Spleen (tissue), 11 donors: ENCODE results near the gene PRKAG1. TPM values are rescaled to one million over a fixed set of nuclear protein-coding genes. Genes with fewer than 3 reads are reported as not detected.

Source experiments
- DNase-seq: peaks from one replicate; pipeline ENCODE4 v3.0.0-alpha.2; 2020
- H3K27ac ChIP-seq, 8 donors: fragments of 200-600 bp; sonication (generic) in 7 of 8; 1 replicate in 4 of 8; 2 replicates in 4 of 8; pipeline versions ENCODE4 v1.5.0 to v1.8.0; 2016 to 2021; ENCODE audit warnings: inconsistent platforms in 4 of 8, mild to moderate bottlenecking in 4 of 8, moderate library complexity in 1 of 8
- H3K27me3 ChIP-seq, 7 donors: fragments of 200-600 bp; sonication (generic) in 6 of 7; replicated peaks in 1 of 7; 1 replicate in 4 of 7; 2 replicates in 3 of 7; pipeline versions ENCODE4 v1.5.0 to v1.8.0; 2016 to 2021; ENCODE audit warnings: inconsistent platforms in 3 of 7, mild to moderate bottlenecking in 1 of 7
- H3K36me3 ChIP-seq, 6 donors: fragments of 200-600 bp; sonication (generic) in 5 of 6; 1 replicate in 4 of 6; 2 replicates in 2 of 6; pipeline versions ENCODE4 v1.5.0 to v1.8.0; 2016 to 2021; ENCODE audit warnings: inconsistent platforms in 2 of 6
- H3K4me1 ChIP-seq, 6 donors: fragments of 200-600 bp; sonication (generic) in 5 of 6; 1 replicate in 3 of 6; 2 replicates in 3 of 6; pipeline versions ENCODE4 v1.5.0 to v1.8.0; 2016 to 2021; ENCODE audit warnings: inconsistent platforms in 3 of 6
- H3K4me3 ChIP-seq, 8 donors: fragments of 200-600 bp; sonication (generic) in 7 of 8; 1 replicate in 4 of 8; 2 replicates in 4 of 8; pipeline versions ENCODE4 v1.5.0 to v1.8.0; 2016 to 2021; ENCODE audit warnings: inconsistent platforms in 4 of 8, mild to moderate bottlenecking in 4 of 8, moderate library complexity in 2 of 8
- H3K9me3 ChIP-seq, 8 donors: fragments of 200-600 bp; sonication (generic) in 7 of 8; 1 replicate in 4 of 8; 2 replicates in 4 of 8; pipeline versions ENCODE4 v1.5.0 to v1.8.0; 2016 to 2021; ENCODE audit warnings: inconsistent platforms in 4 of 8
- CTCF ChIP-seq, 11 experiments: fragments of 200-600 bp in 7 of 11; fragments of 450-650 bp in 4 of 11; sonication (generic) in 4 of 11; IDR thresholded peaks in 8 of 11; conservative IDR thresholded peaks in 3 of 11; 1 replicate in 7 of 11; 2 replicates in 4 of 11; pipeline versions ENCODE4 v1.4.0 to v1.8.0; 2016 to 2021; ENCODE audit warnings: antibody characterized with exemption in 11 of 11, inconsistent platforms in 4 of 11, mild to moderate bottlenecking in 1 of 11
- POLR2A ChIP-seq, 3 donors: fragments of 450-650 bp; IDR thresholded peaks; one replicate each; pipeline ENCODE4 v1.5.1; 2017; ENCODE audit warnings: antibody characterized with exemption in 3 of 3, mild to moderate bottlenecking in 1 of 3
- POLR2AphosphoS5 ChIP-seq, 3 donors: sonication (generic); formaldehyde crosslinking; IDR thresholded peaks; one replicate each; pipeline ENCODE4 v1.5.1; 2017; ENCODE audit warnings: antibody characterized with exemption in 3 of 3
- WGBS, 5 donors: extraction: QIAGEN DNeasy Blood & Tissue Kit in 3 of 5; methylation state at CpG; one replicate each; pipeline versions ENCODE4 v1.1.5 to v1.1.7; 2013 to 2018; 5-methylcytosine and 5-hydroxymethylcytosine counted together
- intact Hi-C: fragments of 100-400 bp; cut with DNase I; formaldehyde crosslinking; loops from one replicate; pipeline ENCODE4 v1.15.0; 2023; ENCODE audit warnings: low total_unique reads
- polyA plus RNA-seq, 3 donors: library from polyadenylated mRNA; stranded (reverse); fragments of 200-250 nt; gene quantifications; one replicate each; pipeline ENCODE4 v1.2.1, GENCODE V29; 2013
- total RNA-seq, 7 donors: library from RNA; depleted of rRNA in 3 of 7; stranded (reverse); fragments of >200 nt in 3 of 7; fragmentation: NEBNext Ultra II Directional in 4 of 7; extraction: Animal tissue kit (Norgen Biotek cat#: 25700) in 4 of 7; gene quantifications; one replicate each; pipeline versions ENCODE4 v1.1.0 to v1.2.1, GENCODE V29; 2016 to 2021
- donor health status: healthy with polysubstance abuse.
- donor health status: DM: no; HTN: no; CAD: no; lungs with moderate emphysema.
- donor health status: DM: no; HTN: no; CAD: no.
- donor health status: Bipolar disorder and iron deficiency.
- donor health status: healthy.
- donor health status: DM: no; HTN: no; CAD: no.
- donor health status: DM: yes; HTN: yes; CAD: no.

PRKAG1 gene
- total and polyA plus RNA-seq, 10 donors = 34.1 to 47.2 (median 43.1) TPM

GRCh38 chr12:48980953-48981756 is 37.4 kb downstream of the PRKAG1 start:
- H3K4me3 ChIP-seq = peak overlapping the region in 7 of 8 donors; percentile 12 to 74 (median 45)
- H3K36me3 ChIP-seq = no peaks in the 10 kb centered on the region
- 1 to 3% (median 2%) methylated on average over 28 to 91 of the region's 91 CpGs for WGBS, 5 donors
- H3K27me3 ChIP-seq = peaks cover 0 to 97% (median 63%) of the 10 kb centered on the region in 7 donors
- no peak for TF ChIP-seq POLR2A (IDR thresholded peaks at IDR 0.05)
- peak in 1 of 11 experiments; percentile 23 for TF ChIP-seq CTCF (IDR thresholded peaks at IDR 0.05 in 8 of 11, conservative IDR thresholded peaks at IDR 0.05 in 3 of 11)
- TF ChIP-seq POLR2AphosphoS5 (IDR thresholded peaks at IDR 0.05) = peak; percentile 8 to 67 (median 36)
- intact Hi-C loops = no loop called here
- peaks cover 37 to 50% (median 44%) of the 10 kb centered on the region in 6 donors for H3K4me1 ChIP-seq
- no peaks in the 10 kb centered on the region for H3K9me3 ChIP-seq
- no peak for DNase-seq
- peak overlapping the region in 4 of 8 donors; percentile 13 to 76 (median 62) for H3K27ac ChIP-seq

GRCh38 chr12:48980389-48980952 is 38.1 kb downstream of the PRKAG1 start:
- peaks cover 0 to 97% (median 63%) of the 10 kb centered on the region in 7 donors for H3K27me3 ChIP-seq

GRCh38 chr12:48979602-48980388 is 38.8 kb downstream of the PRKAG1 start:
- 0 to 3% (median 2%) methylated on average over 39 to 55 of the region's 55 CpGs for WGBS, 5 donors
- TF ChIP-seq CTCF (IDR thresholded peaks at IDR 0.05 in 8 of 11, conservative IDR thresholded peaks at IDR 0.05 in 3 of 11) (no peak), POLR2A (IDR thresholded peaks at IDR 0.05) (no peak), POLR2AphosphoS5 (IDR thresholded peaks at IDR 0.05) (peak in 2 of 3 donors; percentile 19 to 52)
- H3K27ac ChIP-seq = peak overlapping the region in 5 of 8 donors; percentile 13 to 76 (median 57)
- peak; percentile 86 for DNase-seq
- intact Hi-C loops = no loop called here
- peaks cover 37 to 50% (median 44%) of the 10 kb centered on the region in 6 donors for H3K4me1 ChIP-seq
- H3K36me3 ChIP-seq = no peaks in the 10 kb centered on the region
- H3K4me3 ChIP-seq = peak overlapping the region; percentile 23 to 74 (median 44)
- H3K9me3 ChIP-seq = no peaks in the 10 kb centered on the region
- H3K27me3 ChIP-seq = peaks cover 0 to 98% (median 63%) of the 10 kb centered on the region in 7 donors

More at GRCh38 chr12:48980389-48980952, 38.1 kb downstream of the PRKAG1 start:
- no peaks in the 10 kb centered on the region for H3K9me3 ChIP-seq
- peaks cover 37 to 50% (median 44%) of the 10 kb centered on the region in 6 donors for H3K4me1 ChIP-seq
- no peak for TF ChIP-seq POLR2A (IDR thresholded peaks at IDR 0.05)
- no peak for TF ChIP-seq CTCF (IDR thresholded peaks at IDR 0.05 in 8 of 11, conservative IDR thresholded peaks at IDR 0.05 in 3 of 11)
- no peak for TF ChIP-seq POLR2AphosphoS5 (IDR thresholded peaks at IDR 0.05)
- intact Hi-C loops = no loop called here
- peak overlapping the region in 5 of 8 donors; percentile 13 to 76 (median 57) for H3K27ac ChIP-seq
- no peak for DNase-seq
- H3K36me3 ChIP-seq = no peaks in the 10 kb centered on the region
- 1 to 4% (median 3%) methylated on average over 40 to 46 of the region's 46 CpGs for WGBS, 5 donors
- peak overlapping the region; percentile 23 to 74 (median 44) for H3K4me3 ChIP-seq
